BE2C (cell line): ENCODE results near the gene LAPTM5.

Experiments
- DNase-seq: peaks from one replicate; pipeline ENCODE4 v3.0.0-alpha.2; 2020
- H3K27me3 ChIP-seq: fragments of 250-450 bp; sonication (Bioruptor Pico); 2 replicates; pipeline ENCODE4 v1.5.1; 2020; ENCODE audit warnings: mild to moderate bottlenecking
- H3K36me3 ChIP-seq: fragments of 250-450 bp; sonication (Bioruptor Pico); 2 replicates; pipeline ENCODE4 v1.5.1; 2020; ENCODE audit warnings: mild to moderate bottlenecking
- H3K4me1 ChIP-seq: fragments of 250-450 bp; sonication (Bioruptor Pico); 2 replicates; pipeline ENCODE4 v1.5.1; 2020
- H3K4me3 ChIP-seq: 2 replicates; pipeline ENCODE4 v1.5.1; 2011; ENCODE audit warnings: low read depth, low read length
- H3K9me3 ChIP-seq: fragments of 250-450 bp; sonication (Bioruptor Pico); 2 replicates; pipeline ENCODE4 v1.5.1; 2020
- TF ChIP-seq, protein P1 (sequence below): IDR thresholded peaks from 2 replicates; pipeline ENCODE4 v1.5.1; 2012; ENCODE audit warnings: mild to moderate bottlenecking, low read depth, low read length

Gene LAPTM5

GRCh38 chr1:30739601-30740000 is 18.0 kb downstream of the LAPTM5 start:
- no peak overlapping the region for H3K4me3 ChIP-seq
- H3K27me3 ChIP-seq: no peaks in the 10 kb centered on the region
- H3K4me1 ChIP-seq: no peaks in the 10 kb centered on the region
- no peaks in the 10 kb centered on the region for H3K9me3 ChIP-seq
- H3K36me3 ChIP-seq: no peaks in the 10 kb centered on the region
- TF ChIP-seq, protein P1, sequence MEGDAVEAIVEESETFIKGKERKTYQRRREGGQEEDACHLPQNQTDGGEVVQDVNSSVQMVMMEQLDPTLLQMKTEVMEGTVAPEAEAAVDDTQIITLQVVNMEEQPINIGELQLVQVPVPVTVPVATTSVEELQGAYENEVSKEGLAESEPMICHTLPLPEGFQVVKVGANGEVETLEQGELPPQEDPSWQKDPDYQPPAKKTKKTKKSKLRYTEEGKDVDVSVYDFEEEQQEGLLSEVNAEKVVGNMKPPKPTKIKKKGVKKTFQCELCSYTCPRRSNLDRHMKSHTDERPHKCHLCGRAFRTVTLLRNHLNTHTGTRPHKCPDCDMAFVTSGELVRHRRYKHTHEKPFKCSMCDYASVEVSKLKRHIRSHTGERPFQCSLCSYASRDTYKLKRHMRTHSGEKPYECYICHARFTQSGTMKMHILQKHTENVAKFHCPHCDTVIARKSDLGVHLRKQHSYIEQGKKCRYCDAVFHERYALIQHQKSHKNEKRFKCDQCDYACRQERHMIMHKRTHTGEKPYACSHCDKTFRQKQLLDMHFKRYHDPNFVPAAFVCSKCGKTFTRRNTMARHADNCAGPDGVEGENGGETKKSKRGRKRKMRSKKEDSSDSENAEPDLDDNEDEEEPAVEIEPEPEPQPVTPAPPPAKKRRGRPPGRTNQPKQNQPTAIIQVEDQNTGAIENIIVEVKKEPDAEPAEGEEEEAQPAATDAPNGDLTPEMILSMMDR: no peak
- DNase-seq: no peak

DNA sequence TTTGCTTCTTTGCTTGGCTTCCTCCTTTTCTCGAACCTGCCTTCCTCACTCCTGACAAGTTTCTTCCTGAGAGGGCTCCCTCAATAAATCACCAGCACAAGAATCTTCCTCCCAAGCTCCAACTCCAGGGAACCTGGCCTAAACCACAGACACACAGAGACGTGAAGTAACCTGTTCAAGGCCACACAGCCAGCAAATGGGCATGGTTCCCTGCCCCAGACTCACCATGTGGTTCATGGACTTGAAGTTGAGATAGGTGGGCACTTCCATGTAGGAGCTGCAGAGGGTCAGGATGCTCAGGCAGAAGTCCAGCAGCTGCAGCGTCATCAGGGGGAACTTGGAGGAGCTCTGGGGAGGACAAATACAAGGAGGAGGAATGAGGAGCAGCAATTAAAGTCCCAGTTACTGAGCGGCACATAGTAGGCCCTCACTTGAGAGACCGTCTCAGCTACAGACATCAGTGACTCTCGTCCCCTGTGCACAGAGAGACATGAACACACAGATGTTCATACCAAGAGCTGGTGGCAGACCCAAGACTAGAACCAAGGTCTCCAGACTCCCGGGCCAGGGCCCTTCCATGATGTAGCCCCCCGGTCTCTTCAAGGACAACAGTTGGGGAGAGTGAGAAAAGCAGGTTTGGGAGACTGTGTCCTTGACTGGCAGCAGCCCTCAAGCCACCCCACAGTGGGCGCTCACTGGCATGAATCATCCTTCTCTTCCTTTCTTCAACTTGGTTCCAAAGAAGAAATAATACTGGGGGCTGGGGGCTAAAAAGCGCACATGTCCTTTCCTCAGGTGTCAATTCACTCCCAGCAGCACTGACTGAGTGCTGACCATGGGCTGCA is 18.6 kb downstream of the LAPTM5 start:
- Histone ChIP-seq H3K27me3 (no peaks in the 10 kb centered on the region), H3K4me1 (no peaks in the 10 kb centered on the region), H3K9me3 (no peaks in the 10 kb centered on the region), H3K36me3 (no peaks in the 10 kb centered on the region), H3K4me3 (no peak overlapping the region)
- DNase-seq: no peak
- TF ChIP-seq, protein P1: no peak

- no peaks in the 10 kb centered on the region for H3K9me3 ChIP-seq
- H3K27me3 ChIP-seq: no peaks in the 10 kb centered on the region
- H3K4me1 ChIP-seq: no peaks in the 10 kb centered on the region
- no peak for DNase-seq
- H3K36me3 ChIP-seq: no peaks in the 10 kb centered on the region
- no peak overlapping the region for H3K4me3 ChIP-seq
- TF ChIP-seq, protein P1: no peak
Measured at GRCh38 chr1:30738040-30738714, 19.4 kb downstream of the LAPTM5 start.

DNA sequence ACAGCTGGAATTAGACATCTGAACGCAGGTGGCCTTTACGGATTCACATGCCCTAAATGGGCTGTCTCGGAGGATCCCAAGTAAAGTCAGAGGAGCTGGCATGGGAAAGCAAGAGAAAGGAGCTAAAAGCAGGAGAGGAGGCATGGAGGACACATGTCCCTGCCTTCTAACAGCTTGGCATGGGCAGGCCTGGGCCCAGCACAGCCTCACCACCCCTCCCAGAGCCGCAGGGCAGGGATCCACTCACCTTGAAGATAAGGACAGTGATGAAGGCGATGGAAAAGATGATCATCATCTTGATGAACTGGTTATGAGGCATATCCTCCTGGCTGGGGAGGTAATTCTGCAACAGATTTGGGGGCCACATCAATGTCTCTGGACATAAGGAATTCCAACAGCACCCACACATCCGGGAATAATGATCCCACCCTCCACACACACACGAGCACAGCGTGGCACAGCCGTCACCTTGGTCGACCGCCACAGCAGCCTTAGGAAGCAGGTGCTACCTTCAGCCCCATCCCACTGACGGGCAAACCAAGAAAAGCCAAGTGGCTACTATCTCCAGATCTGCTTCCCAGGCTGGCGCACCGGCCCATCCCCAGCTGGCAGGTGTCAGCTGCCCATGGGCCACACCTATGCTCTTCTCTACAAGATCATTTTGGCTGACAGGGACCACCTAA is 20.1 kb downstream of the LAPTM5 start:
- Histone ChIP-seq H3K27me3 (no peaks in the 10 kb centered on the region), H3K36me3 (no peaks in the 10 kb centered on the region), H3K4me1 (no peaks in the 10 kb centered on the region), H3K9me3 (no peaks in the 10 kb centered on the region), H3K4me3 (no peak overlapping the region)
- TF ChIP-seq, protein P1: no peak
- DNase-seq: no peak

DNA sequence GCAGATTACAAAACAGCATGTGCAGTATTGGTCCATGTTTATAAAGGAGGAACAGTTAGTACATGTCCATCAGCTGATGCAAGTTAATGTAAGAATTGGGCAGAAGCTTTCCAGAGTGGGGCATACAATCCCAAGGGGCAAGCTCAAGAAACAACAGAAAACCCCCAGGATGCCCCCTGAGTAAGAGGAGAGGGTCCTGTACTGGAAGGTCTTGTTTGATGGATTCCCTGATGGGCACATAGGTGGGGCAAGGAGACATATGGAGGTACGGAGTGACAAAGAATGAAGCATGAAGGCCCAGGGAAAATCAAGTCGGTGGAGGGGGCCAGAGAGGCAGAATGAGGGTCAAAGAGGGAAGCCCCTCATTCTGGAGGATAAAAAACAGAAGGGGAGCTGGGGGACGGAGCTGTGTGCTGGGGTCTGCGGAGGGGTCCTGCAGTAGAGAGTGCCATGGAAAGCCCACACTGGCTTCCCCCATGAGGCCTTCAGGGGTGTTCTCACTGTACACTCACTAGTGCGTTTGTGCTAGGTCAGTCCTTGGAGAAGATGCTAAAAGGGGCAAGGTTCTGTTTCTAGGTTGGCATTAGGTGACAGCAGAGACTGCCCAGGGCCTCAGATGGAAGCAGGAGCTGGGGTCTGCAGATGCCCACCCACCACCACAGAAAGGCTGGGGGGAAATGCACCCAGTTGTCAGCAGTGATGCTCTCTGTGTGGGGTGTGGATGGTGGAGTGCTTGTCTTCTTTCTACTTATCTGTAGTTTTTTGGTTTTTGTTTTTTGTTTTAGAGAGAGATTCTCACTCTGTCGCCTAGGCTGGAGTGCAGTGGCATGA is 21.7 kb downstream of the LAPTM5 start:
- H3K4me3 ChIP-seq: no peak overlapping the region
- H3K9me3 ChIP-seq: no peaks in the 10 kb centered on the region
- TF ChIP-seq, protein P1: no peak
- no peak for DNase-seq
- no peaks in the 10 kb centered on the region for H3K27me3 ChIP-seq
- no peaks in the 10 kb centered on the region for H3K36me3 ChIP-seq
- H3K4me1 ChIP-seq: no peaks in the 10 kb centered on the region
